Breast epithelium (tissue), 4 donors: ENCODE data around the gene BTAF1. TPM values are rescaled to one million over a fixed set of nuclear protein-coding genes. Genes with fewer than 3 reads are reported as not detected.
"Not testable (repeated sequence)": the region's sequence is repeated elsewhere in the genome, so short reads cannot be mapped to it uniquely, and the experiment has no call there.

ENCODE experiments used
- DNase-seq, 2 donors: peaks; one replicate each; pipeline ENCODE4 v3.0.0-alpha.2; 2019; ENCODE audit warnings: low spot score in 2 of 2
- H3K27ac ChIP-seq, 2 donors: fragments of 200-600 bp; sonication (generic) in 1 of 2; one replicate each; pipeline ENCODE4 v1.5.1; 2016 to 2019; ENCODE audit warnings: mild to moderate bottlenecking in 1 of 2
- H3K27me3 ChIP-seq, 2 donors: fragments of 200-600 bp; sonication (generic) in 1 of 2; one replicate each; pipeline versions ENCODE4 v1.5.1 to v1.6.0; 2017 to 2019; ENCODE audit warnings: control low read depth in 1 of 2, mild to moderate bottlenecking in 1 of 2
- H3K36me3 ChIP-seq: fragments of 200-600 bp; one replicate; pipeline ENCODE4 v1.5.1; 2019
- H3K4me1 ChIP-seq, 2 donors: fragments of 200-600 bp; sonication (generic); one replicate each; pipeline ENCODE4 v1.5.1; 2016 to 2019; ENCODE audit warnings: control low read depth in 1 of 2
- H3K4me3 ChIP-seq, 3 donors: fragments of 200-600 bp; sonication (generic); 1 replicate in 2 of 3; 2 replicates in 1 of 3; pipeline ENCODE4 v1.5.1; 2016 to 2019; ENCODE audit warnings: mild to moderate bottlenecking in 3 of 3, moderate library complexity in 2 of 3
- H3K9me3 ChIP-seq, 2 donors: fragments of 200-600 bp; sonication (generic) in 1 of 2; one replicate each; pipeline ENCODE4 v1.5.1; 2016 to 2019; ENCODE audit warnings: control low read depth in 1 of 2
- CTCF ChIP-seq, 3 donors: fragments of 450-650 bp; IDR thresholded peaks; one replicate each; pipeline ENCODE4 v1.5.1; 2016 to 2017; ENCODE audit warnings: antibody characterized with exemption in 3 of 3, mild to moderate bottlenecking in 3 of 3, moderate library complexity in 3 of 3
- POLR2A ChIP-seq: fragments of 450-650 bp; IDR thresholded peaks from one replicate; pipeline ENCODE4 v1.6.1; 2016; ENCODE audit warnings: antibody characterized with exemption, mild to moderate bottlenecking, moderate library complexity
- POLR2AphosphoS5 ChIP-seq, 3 donors: sonication (generic); formaldehyde crosslinking; IDR thresholded peaks; one replicate each; pipeline ENCODE4 v1.6.1; 2017; ENCODE audit warnings: antibody characterized with exemption in 3 of 3
- intact Hi-C: fragments of 100-400 bp; cut with DNase I; formaldehyde crosslinking; loops from one replicate; pipeline ENCODE4 v1.15.1; 2023; ENCODE audit warnings: low total_unique reads
- total RNA-seq, 3 donors: library from RNA; depleted of rRNA; stranded (reverse); fragments of >200 nt; gene quantifications; one replicate each; pipeline ENCODE4 v1.1.0, GENCODE V29; 2016

Gene BTAF1
- total RNA-seq, 3 donors from 2014 or later: 51.2 to 105 (median 64.2) TPM

GRCh38 chr10:92011560-92012214 is 88.1 kb downstream of the BTAF1 start:
- Histone ChIP-seq H3K4me1 (no peaks in the 10 kb centered on the region), H3K27me3 (no peaks in the 10 kb centered on the region), H3K4me3 (no peak overlapping the region), H3K27ac (no peak overlapping the region), H3K9me3 (no peaks in the 10 kb centered on the region), H3K36me3 (peaks cover 7% of the 10 kb centered on the region)
- no peak for DNase-seq
- intact Hi-C loops: no loop called here
- TF ChIP-seq CTCF (IDR thresholded peaks at IDR 0.05) (no peak), POLR2AphosphoS5 (IDR thresholded peaks at IDR 0.05) (no peak), POLR2A (no peak)

GRCh38 chr10:92014620-92015019 is 91.0 kb downstream of the BTAF1 start:
- peaks cover 5% of the 10 kb centered on the region for H3K36me3 ChIP-seq
- intact Hi-C loops: no loop called here

GRCh38 chr10:92024700-92025099 is 101.1 kb downstream of the BTAF1 start:
- no peaks in the 10 kb centered on the region for H3K9me3 ChIP-seq
- H3K27ac ChIP-seq: no peak overlapping the region
- H3K4me1 ChIP-seq: no peaks in the 10 kb centered on the region
- intact Hi-C loops: loop anchor here (5.0 kb wide), 1 partner anchor 1288 kb away; no protein-coding TSS in a partner anchor
- H3K27me3 ChIP-seq: no peaks in the 10 kb centered on the region
- H3K4me3 ChIP-seq: no peak overlapping the region
- no peak for TF ChIP-seq POLR2A
- no peak for TF ChIP-seq CTCF (IDR thresholded peaks at IDR 0.05)
- TF ChIP-seq POLR2AphosphoS5 (IDR thresholded peaks at IDR 0.05): no peak
- no peak for DNase-seq
- H3K36me3 ChIP-seq: no peaks in the 10 kb centered on the region

More at GRCh38 chr10:92014620-92015019, 91.0 kb downstream of the BTAF1 start:
- no peak for DNase-seq
- Histone ChIP-seq H3K9me3 (no peaks in the 10 kb centered on the region), H3K27ac (no peak overlapping the region), H3K27me3 (no peaks in the 10 kb centered on the region), H3K4me3 (no peak overlapping the region), H3K4me1 (no peaks in the 10 kb centered on the region)
- no peak for TF ChIP-seq CTCF (IDR thresholded peaks at IDR 0.05)
- no peak for TF ChIP-seq POLR2A
- no peak for TF ChIP-seq POLR2AphosphoS5 (IDR thresholded peaks at IDR 0.05)

- H3K9me3 ChIP-seq, H3K27me3 ChIP-seq, H3K4me3 ChIP-seq, H3K36me3 ChIP-seq, DNase-seq, H3K27ac ChIP-seq, H3K4me1 ChIP-seq: not testable (repeated sequence)
- intact Hi-C loops: loop anchor here (5.0 kb wide), 1 partner anchor 1287 kb away; no protein-coding TSS in a partner anchor
Observed at GRCh38 chr10:92025340-92025739, 101.8 kb downstream of the BTAF1 start.

DNA sequence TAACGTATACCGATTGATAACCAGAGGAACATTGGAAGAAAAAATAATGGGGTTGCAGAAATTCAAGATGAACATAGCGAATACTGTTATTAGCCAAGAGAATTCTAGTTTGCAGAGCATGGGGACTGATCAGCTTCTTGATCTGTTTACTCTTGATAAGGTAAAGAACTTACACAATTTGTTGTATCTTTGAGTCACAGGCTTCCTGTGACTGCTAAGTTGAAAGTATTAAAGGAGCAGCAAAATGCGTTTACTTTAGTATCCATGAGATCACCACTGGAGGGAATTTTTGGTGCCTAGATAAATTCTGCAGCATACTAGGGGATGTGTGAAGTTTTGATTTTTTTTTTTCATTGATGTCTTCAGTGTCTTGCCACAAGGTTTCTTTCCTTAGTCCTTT is 103.6 kb downstream of the BTAF1 start:
- TF ChIP-seq POLR2A: no peak
- TF ChIP-seq CTCF (IDR thresholded peaks at IDR 0.05): no peak
- TF ChIP-seq POLR2AphosphoS5 (IDR thresholded peaks at IDR 0.05): no peak
- Histone ChIP-seq H3K27me3 (no peaks in the 10 kb centered on the region), H3K4me3 (no peak overlapping the region), H3K4me1 (no peaks in the 10 kb centered on the region), H3K36me3 (no peaks in the 10 kb centered on the region), H3K9me3 (no peaks in the 10 kb centered on the region), H3K27ac (no peak overlapping the region)
- intact Hi-C loops: loop anchor here (5.0 kb wide), 1 partner anchor 1285 kb away; no protein-coding TSS in a partner anchor
- DNase-seq: no peak
